ENCODE measurements around the gene RUNX1.

DNA sequence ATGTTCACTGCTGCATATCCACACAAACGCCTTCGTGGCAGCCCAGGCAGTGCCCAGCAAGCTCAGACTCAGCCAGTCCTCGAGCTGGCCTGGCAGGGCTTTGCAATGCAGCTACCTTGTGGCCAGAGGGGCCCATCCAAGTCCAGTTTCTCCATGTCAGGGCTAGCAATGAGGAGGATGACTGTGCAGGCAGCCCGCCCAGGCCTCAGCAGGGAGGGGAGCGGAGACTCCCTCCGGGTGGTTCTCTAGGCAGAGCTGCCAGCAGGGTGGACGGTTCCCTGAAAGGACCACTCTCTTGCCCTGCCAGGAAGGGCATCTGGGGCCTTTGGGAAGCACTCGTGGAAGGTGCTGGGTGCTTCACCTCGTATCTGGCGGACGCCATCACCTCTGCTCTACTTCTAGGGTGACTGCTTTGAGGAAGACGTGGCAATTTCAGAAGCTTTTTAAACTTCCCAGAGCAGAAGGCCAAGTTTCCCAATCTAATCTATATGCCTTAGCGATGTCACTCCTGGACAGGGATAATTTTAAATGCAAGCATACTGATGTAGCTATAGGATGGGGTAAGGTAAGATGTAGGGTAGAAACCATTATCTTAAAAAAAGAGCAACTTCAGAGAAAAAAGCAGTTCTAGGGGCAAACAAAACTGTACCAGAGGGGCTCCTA is 56.2 kb downstream of the RUNX1 start:
- TF ChIP-seq, protein P1, sequence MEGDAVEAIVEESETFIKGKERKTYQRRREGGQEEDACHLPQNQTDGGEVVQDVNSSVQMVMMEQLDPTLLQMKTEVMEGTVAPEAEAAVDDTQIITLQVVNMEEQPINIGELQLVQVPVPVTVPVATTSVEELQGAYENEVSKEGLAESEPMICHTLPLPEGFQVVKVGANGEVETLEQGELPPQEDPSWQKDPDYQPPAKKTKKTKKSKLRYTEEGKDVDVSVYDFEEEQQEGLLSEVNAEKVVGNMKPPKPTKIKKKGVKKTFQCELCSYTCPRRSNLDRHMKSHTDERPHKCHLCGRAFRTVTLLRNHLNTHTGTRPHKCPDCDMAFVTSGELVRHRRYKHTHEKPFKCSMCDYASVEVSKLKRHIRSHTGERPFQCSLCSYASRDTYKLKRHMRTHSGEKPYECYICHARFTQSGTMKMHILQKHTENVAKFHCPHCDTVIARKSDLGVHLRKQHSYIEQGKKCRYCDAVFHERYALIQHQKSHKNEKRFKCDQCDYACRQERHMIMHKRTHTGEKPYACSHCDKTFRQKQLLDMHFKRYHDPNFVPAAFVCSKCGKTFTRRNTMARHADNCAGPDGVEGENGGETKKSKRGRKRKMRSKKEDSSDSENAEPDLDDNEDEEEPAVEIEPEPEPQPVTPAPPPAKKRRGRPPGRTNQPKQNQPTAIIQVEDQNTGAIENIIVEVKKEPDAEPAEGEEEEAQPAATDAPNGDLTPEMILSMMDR (IDR thresholded peaks at IDR 0.05; ENCODE audit: low read depth, low read length), result no peak
- TF ChIP-seq EZH2phosphoT487 (IDR thresholded peaks at IDR 0.05; ENCODE audit: low read depth), result no peak
